GM20000 (cell line): ENCODE results near the gene ZFAND3.

Experiments used
- DNase-seq: peaks from one replicate; pipeline ENCODE4 v3.0.0; 2012; ENCODE audit warnings: low spot score
- TF ChIP-seq, protein P1 (sequence below): IDR thresholded peaks from 2 replicates; pipeline ENCODE4 v1.5.1; 2012; ENCODE audit warnings: mild to moderate bottlenecking, control low read depth; ENCODE audit errors: extremely low read depth, missing control alignments

Gene ZFAND3

GRCh38 chr6:38027685-38028373 is 208.3 kb downstream of the ZFAND3 start:
- TF ChIP-seq, protein P1, sequence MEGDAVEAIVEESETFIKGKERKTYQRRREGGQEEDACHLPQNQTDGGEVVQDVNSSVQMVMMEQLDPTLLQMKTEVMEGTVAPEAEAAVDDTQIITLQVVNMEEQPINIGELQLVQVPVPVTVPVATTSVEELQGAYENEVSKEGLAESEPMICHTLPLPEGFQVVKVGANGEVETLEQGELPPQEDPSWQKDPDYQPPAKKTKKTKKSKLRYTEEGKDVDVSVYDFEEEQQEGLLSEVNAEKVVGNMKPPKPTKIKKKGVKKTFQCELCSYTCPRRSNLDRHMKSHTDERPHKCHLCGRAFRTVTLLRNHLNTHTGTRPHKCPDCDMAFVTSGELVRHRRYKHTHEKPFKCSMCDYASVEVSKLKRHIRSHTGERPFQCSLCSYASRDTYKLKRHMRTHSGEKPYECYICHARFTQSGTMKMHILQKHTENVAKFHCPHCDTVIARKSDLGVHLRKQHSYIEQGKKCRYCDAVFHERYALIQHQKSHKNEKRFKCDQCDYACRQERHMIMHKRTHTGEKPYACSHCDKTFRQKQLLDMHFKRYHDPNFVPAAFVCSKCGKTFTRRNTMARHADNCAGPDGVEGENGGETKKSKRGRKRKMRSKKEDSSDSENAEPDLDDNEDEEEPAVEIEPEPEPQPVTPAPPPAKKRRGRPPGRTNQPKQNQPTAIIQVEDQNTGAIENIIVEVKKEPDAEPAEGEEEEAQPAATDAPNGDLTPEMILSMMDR, result no peak
- no peak for DNase-seq

- DNase-seq, result no peak
- TF ChIP-seq, protein P1, result no peak
Measured at GRCh38 chr6:38030380-38030779, 210.9 kb downstream of the ZFAND3 start.

- TF ChIP-seq, protein P1, result no peak
- DNase-seq, result no peak
Measured at GRCh38 chr6:38032797-38033196, 213.3 kb downstream of the ZFAND3 start.

GRCh38 chr6:38033442-38033982 is 214.0 kb downstream of the ZFAND3 start:
- no peak for DNase-seq
- TF ChIP-seq, protein P1, result no peak

GRCh38 chr6:38034274-38034914 is 214.9 kb downstream of the ZFAND3 start:
- DNase-seq, result no peak
- TF ChIP-seq, protein P1, result no peak

GRCh38 chr6:38035478-38035877 is 216.0 kb downstream of the ZFAND3 start:
- TF ChIP-seq, protein P1, result no peak
- no peak for DNase-seq

- TF ChIP-seq, protein P1, result no peak
- no peak for DNase-seq
Measured at GRCh38 chr6:38039502-38039901, 220.0 kb downstream of the ZFAND3 start.
